IPS DF 6.9 (cell line): Measurements from ENCODE around the gene GXYLT1.

Experiments used
- DNase-seq: peaks from one replicate; pipeline ENCODE4 v3.0.0-alpha.2; 2013; ENCODE audit warnings: low read depth, low spot score
- H3K27ac ChIP-seq: one replicate; pipeline ENCODE4 v1.5.1; 2013; ENCODE audit warnings: low read length, control low read depth
- H3K27me3 ChIP-seq: 2 replicates; pipeline ENCODE4 v1.6.1; 2013; ENCODE audit warnings: mild to moderate bottlenecking, low read length; ENCODE audit not compliant: control insufficient read depth, insufficient read depth
- H3K36me3 ChIP-seq: 2 replicates; pipeline ENCODE4 v1.6.1; 2013; ENCODE audit warnings: low read length; ENCODE audit not compliant: control insufficient read depth, insufficient read depth
- H3K4me1 ChIP-seq: 2 replicates; pipeline ENCODE4 v1.6.1; 2013; ENCODE audit warnings: low read length; ENCODE audit not compliant: control insufficient read depth, insufficient read depth
- H3K4me3 ChIP-seq: 2 replicates; pipeline ENCODE4 v1.5.1; 2013; ENCODE audit warnings: mild to moderate bottlenecking, low read length
- H3K9me3 ChIP-seq: 2 replicates; pipeline ENCODE4 v1.6.1; 2013; ENCODE audit warnings: low read length, inconsistent platforms; ENCODE audit not compliant: control insufficient read depth, insufficient read depth
- WGBS: extraction: QIAGEN DNeasy Blood & Tissue Kit; methylation state at CpG from one replicate; pipeline ENCODE4 v1.1.7; 2013; ENCODE audit warnings: mixed read lengths, missing lambda C conversion rate; ENCODE audit not compliant: insufficient read length, insufficient coverage; 5-methylcytosine and 5-hydroxymethylcytosine counted together

Gene GXYLT1

DNA sequence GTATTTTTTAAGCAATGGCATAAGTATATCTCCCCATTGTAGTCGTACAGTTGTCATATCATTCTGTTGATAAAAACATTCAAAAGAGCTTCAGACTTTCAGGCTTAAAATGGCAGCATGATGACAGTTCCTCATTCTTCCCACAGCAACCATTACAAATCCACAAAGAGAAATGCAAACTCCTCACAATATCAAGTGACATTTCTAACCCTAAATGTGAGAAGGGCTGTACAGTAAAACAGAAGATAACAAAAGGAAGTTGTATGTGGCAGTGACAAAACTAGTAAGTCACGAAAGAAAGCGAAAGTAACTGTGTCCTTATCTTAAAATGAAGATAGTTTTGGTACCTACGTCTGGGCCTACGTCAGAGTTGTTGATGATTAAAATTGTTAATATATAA lies 46.7 kb downstream of the GXYLT1 start:
- Histone ChIP-seq H3K4me3 (no peak overlapping the region), H3K36me3 (no peaks in the 10 kb centered on the region), H3K9me3 (no peaks in the 10 kb centered on the region), H3K4me1 (no peaks in the 10 kb centered on the region), H3K27ac (no peak overlapping the region), H3K27me3 (no peaks in the 10 kb centered on the region)
- DNase-seq, result no peak
- WGBS, result no CpG with 5 or more reads among the region's 5 CpGs

DNA sequence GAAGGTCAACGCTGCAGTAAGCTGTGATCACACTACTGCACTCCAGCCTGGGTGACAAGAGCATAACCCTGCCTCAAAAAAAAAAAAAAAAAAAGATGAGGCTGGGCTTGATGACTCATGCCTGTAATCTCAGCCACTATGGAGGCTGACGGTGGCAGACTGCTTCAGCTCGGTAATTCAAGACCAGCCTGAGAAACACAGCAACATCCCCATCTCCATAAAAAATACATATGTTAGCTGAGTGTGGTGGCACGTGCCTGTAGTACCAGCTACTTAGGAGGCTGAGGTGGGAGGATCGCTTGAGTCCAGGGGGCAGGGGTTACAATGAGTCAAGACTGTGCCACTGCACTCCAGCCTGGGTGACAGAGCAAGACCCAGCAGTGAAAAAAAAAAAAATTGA lies 50.4 kb downstream of the GXYLT1 start:
- H3K4me1 ChIP-seq, result no peaks in the 10 kb centered on the region
- no peaks in the 10 kb centered on the region for H3K27me3 ChIP-seq
- H3K27ac ChIP-seq, result no peak overlapping the region
- no peak overlapping the region for H3K4me3 ChIP-seq
- H3K9me3 ChIP-seq, result no peaks in the 10 kb centered on the region
- no CpG with 5 or more reads among the region's 5 CpGs for WGBS
- no peaks in the 10 kb centered on the region for H3K36me3 ChIP-seq
- no peak for DNase-seq

GRCh38 chr12:42091769-42092168 lies 52.9 kb downstream of the GXYLT1 start:
- no peaks in the 10 kb centered on the region for H3K36me3 ChIP-seq
- H3K4me1 ChIP-seq, result no peaks in the 10 kb centered on the region
- H3K9me3 ChIP-seq, result no peaks in the 10 kb centered on the region
- H3K4me3 ChIP-seq, result no peak overlapping the region
- H3K27me3 ChIP-seq, result no peaks in the 10 kb centered on the region
- no CpG with 5 or more reads among the region's 2 CpGs for WGBS
- no peak overlapping the region for H3K27ac ChIP-seq
- no peak for DNase-seq

- H3K27ac ChIP-seq, result no peak overlapping the region
- no peaks in the 10 kb centered on the region for H3K9me3 ChIP-seq
- no peak overlapping the region for H3K4me3 ChIP-seq
- H3K4me1 ChIP-seq, result no peaks in the 10 kb centered on the region
- H3K36me3 ChIP-seq, result no peaks in the 10 kb centered on the region
- H3K27me3 ChIP-seq, result no peaks in the 10 kb centered on the region
- DNase-seq, result no peak
Measured at GRCh38 chr12:42090899-42091298, 53.8 kb downstream of the GXYLT1 start.

DNA sequence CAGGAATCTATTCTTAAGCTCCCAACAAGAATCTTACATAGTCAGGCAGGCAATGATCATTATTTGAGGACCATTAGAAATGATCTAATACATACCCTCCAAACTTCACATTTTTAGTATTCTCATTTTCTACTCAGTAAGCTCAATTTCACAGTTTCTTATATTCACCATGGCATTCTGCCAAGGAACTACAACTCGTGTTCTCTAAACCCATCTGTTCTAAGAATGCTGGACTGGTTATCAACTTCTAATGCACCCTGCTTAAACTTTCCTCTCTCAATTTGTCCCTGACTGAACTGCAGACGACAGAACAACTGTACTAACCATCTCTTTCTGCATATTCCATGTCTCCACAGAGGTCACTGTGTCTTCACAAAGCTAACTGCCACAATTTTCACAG lies 58.6 kb downstream of the GXYLT1 start:
- Histone ChIP-seq H3K36me3 (no peaks in the 10 kb centered on the region), H3K4me3 (no peak overlapping the region), H3K4me1 (no peaks in the 10 kb centered on the region), H3K27ac (no peak overlapping the region), H3K27me3 (no peaks in the 10 kb centered on the region), H3K9me3 (no peaks in the 10 kb centered on the region)
- DNase-seq, result no peak
- no CpG with 5 or more reads among the region's 2 CpGs for WGBS

DNA sequence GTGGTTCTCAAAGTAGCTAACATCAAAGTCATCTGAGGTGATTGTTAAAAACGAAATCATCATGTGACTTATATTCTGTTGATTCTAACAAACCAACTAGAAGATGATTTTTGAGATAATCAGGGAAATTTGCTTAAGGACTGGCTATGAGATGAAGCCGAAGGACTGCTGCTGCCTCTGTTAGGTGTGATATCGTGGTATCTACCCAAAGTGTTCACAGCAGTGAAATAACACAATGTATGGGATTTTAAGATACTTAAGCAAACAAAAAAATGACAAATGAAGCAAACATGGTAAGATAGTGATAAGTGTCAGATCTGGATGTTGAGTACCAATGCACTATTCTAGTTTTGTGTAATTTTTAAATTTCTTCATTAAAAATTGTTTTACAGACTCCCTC lies 59.1 kb downstream of the GXYLT1 start:
- Histone ChIP-seq H3K36me3 (no peaks in the 10 kb centered on the region), H3K27ac (no peak overlapping the region), H3K27me3 (no peaks in the 10 kb centered on the region), H3K4me1 (no peaks in the 10 kb centered on the region), H3K9me3 (no peaks in the 10 kb centered on the region), H3K4me3 (no peak overlapping the region)
- no peak for DNase-seq
- no CpG with 5 or more reads among the region's 3 CpGs for WGBS

DNA sequence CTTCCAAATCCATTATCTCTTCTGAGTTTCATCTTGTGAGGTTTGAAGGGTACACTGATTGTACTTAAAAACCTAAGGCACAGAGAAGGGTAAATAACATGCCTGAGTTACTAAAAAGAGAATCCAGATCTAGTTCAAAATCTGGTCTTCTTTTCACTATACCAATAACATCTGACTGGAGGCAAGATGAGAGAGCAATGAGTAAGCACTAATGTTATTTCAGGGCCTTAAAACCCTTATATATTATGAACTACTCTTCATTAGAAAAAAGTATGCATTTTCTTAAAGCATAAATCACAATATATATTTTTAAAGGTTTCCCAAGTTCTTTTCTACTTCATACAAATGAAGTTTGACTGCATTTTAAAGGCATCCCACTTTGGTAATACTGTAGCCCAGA lies 60.2 kb downstream of the GXYLT1 start:
- Histone ChIP-seq H3K36me3 (no peaks in the 10 kb centered on the region), H3K27ac (no peak overlapping the region), H3K9me3 (no peaks in the 10 kb centered on the region), H3K27me3 (no peaks in the 10 kb centered on the region), H3K4me1 (no peaks in the 10 kb centered on the region), H3K4me3 (no peak overlapping the region)
- no peak for DNase-seq

DNA sequence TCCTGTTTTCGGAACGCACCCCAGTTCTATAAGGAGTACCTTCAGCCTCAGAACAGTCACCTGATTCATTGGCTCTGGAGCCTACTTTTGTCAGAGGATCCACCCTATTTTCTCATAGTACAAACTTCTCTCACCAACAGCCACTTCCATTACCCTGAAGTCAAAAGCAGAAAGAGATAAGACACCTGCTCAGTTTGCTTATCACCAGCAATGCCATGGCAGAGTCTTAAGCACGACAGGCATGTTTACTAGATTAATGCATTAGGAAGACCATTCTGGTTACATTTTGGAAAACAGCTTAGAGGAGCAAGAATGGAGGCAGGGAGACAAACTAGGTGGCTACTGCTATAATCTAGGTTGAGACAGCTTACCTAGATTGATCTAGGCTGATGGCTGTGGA lies 67.7 kb downstream of the GXYLT1 start:
- H3K36me3 ChIP-seq, result no peaks in the 10 kb centered on the region
- no CpG with 5 or more reads among the region's 3 CpGs for WGBS

GRCh38 chr12:42070036-42070435 lies 74.6 kb downstream of the GXYLT1 start:
- Histone ChIP-seq H3K4me3 (no peak overlapping the region), H3K4me1 (no peaks in the 10 kb centered on the region), H3K27me3 (no peaks in the 10 kb centered on the region), H3K27ac (no peak overlapping the region), H3K9me3 (no peaks in the 10 kb centered on the region; the same call in 1 of the 2 replicates), H3K36me3 (no peaks in the 10 kb centered on the region)
- WGBS, result no CpG with 5 or more reads among the region's 4 CpGs
- DNase-seq, result no peak

More for the DNA sequence above, 67.7 kb downstream of the GXYLT1 start:
- Histone ChIP-seq H3K27me3 (no peaks in the 10 kb centered on the region), H3K4me3 (no peak overlapping the region), H3K9me3 (no peaks in the 10 kb centered on the region; the same call in 1 of the 2 replicates), H3K27ac (no peak overlapping the region), H3K4me1 (no peaks in the 10 kb centered on the region)
- DNase-seq, result no peak

DNA sequence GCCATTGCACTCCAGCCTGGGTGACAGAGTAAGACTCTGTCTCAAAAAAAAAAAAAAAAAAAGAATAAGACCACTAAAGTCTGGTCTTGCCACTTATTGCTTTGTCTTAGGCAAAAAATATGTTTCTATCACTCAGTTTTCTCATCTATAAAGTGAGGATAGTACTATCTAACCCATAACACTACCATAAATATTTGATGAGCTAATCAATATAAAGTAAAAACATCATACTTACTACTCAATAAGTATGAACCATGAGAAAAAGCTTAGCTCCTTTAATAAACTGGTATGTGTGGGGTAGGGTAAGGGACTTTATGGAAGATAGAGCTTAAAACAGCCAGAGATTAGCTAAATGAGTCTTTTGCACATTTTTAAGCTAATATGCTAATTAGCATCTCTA lies 85.5 kb downstream of the GXYLT1 start:
- H3K27ac ChIP-seq, result no peak overlapping the region
- H3K27me3 ChIP-seq, result no peaks in the 10 kb centered on the region
- no peak overlapping the region for H3K4me3 ChIP-seq
- no peaks in the 10 kb centered on the region for H3K4me1 ChIP-seq
- H3K36me3 ChIP-seq, result no peaks in the 10 kb centered on the region
- no peaks in the 10 kb centered on the region for H3K9me3 ChIP-seq
- no peak for DNase-seq

GRCh38 chr12:42056130-42056529 lies 88.5 kb downstream of the GXYLT1 start:
- no peaks in the 10 kb centered on the region for H3K27me3 ChIP-seq
- no peaks in the 10 kb centered on the region for H3K9me3 ChIP-seq
- no peak overlapping the region for H3K27ac ChIP-seq
- no peaks in the 10 kb centered on the region for H3K36me3 ChIP-seq
- DNase-seq, result no peak
- no peak overlapping the region for H3K4me3 ChIP-seq
- H3K4me1 ChIP-seq, result no peaks in the 10 kb centered on the region; the same call in 1 of the 2 replicates
- WGBS, result no CpG with 5 or more reads among the region's 3 CpGs
